Neural progenitor cell (in vitro differentiated cells): ENCODE data around the gene PCGF3. TPM values are rescaled to one million over a fixed set of nuclear protein-coding genes. Genes with fewer than 3 reads are reported as not detected.

Source experiments
- DNase-seq: peaks from one replicate; pipeline ENCODE4 v3.0.0-alpha.2; 2016; ENCODE audit warnings: low spot score
- H2AFZ ChIP-seq: fragments of 200-600 bp; sonication (generic); replicated peaks from 2 replicates; pipeline ENCODE4 v1.6.1; 2016; ENCODE audit warnings: antibody characterized with exemption
- H3F3A ChIP-seq: fragments of 200-600 bp; sonication (generic); 2 replicates; pipeline ENCODE4 v1.6.1; 2016; ENCODE audit warnings: antibody characterized with exemption, low read depth
- H3K27ac ChIP-seq: fragments of 200-600 bp; sonication (generic); 2 replicates; pipeline ENCODE4 v1.5.1; 2016; ENCODE audit warnings: mild to moderate bottlenecking
- H3K27me3 ChIP-seq: fragments of 200-600 bp; sonication (generic); 2 replicates; pipeline ENCODE4 v1.6.1; 2016; ENCODE audit warnings: mild to moderate bottlenecking, moderate library complexity
- H3K36me3 ChIP-seq: fragments of 200-600 bp; sonication (generic); 2 replicates; pipeline ENCODE4 v1.5.1; 2016
- H3K4me1 ChIP-seq: fragments of 200-600 bp; sonication (generic); 2 replicates; pipeline ENCODE4 v1.6.1; 2016; ENCODE audit warnings: mixed run types
- H3K4me2 ChIP-seq: fragments of 200-600 bp; sonication (generic); 2 replicates; pipeline ENCODE4 v1.6.1; 2016
- H3K4me3 ChIP-seq: fragments of 200-600 bp; sonication (generic); 2 replicates; pipeline ENCODE4 v1.5.1; 2016
- H3K79me2 ChIP-seq: fragments of 200-600 bp; sonication (generic); 2 replicates; pipeline ENCODE4 v1.6.1; 2016; ENCODE audit warnings: low read depth
- H3K9ac ChIP-seq: fragments of 200-600 bp; sonication (generic); 2 replicates; pipeline ENCODE4 v1.6.1; 2016
- H3K9me3 ChIP-seq: fragments of 200-600 bp; sonication (generic); 2 replicates; pipeline ENCODE4 v1.5.1; 2016; ENCODE audit warnings: low read depth
- H4K20me1 ChIP-seq: fragments of 200-600 bp; sonication (generic); 2 replicates; pipeline ENCODE4 v1.6.1; 2016; ENCODE audit warnings: low read depth
- H3K27ac Mint-ChIP-seq: 3 replicates; pipeline ENCODE4 v1.8.0; 2021; ENCODE audit warnings: mixed read lengths
- H3K27me3 Mint-ChIP-seq: 2 replicates; pipeline ENCODE4 v1.8.0; 2022; ENCODE audit warnings: low read depth, mild to moderate bottlenecking, inconsistent platforms, moderate library complexity, mixed read lengths; ENCODE audit not compliant: insufficient read depth
- H3K36me3 Mint-ChIP-seq: 3 replicates; pipeline ENCODE4 v1.8.0; 2021; ENCODE audit warnings: mixed read lengths
- H3K4me1 Mint-ChIP-seq: 3 replicates; pipeline ENCODE4 v1.8.0; 2021; ENCODE audit warnings: mixed read lengths
- H3K4me3 Mint-ChIP-seq: 3 replicates; pipeline ENCODE4 v1.8.0; 2021; ENCODE audit warnings: mild to moderate bottlenecking, moderate library complexity, mixed read lengths
- H3K9me3 Mint-ChIP-seq: 3 replicates; pipeline ENCODE4 v1.8.0; 2020; ENCODE audit warnings: mixed read lengths
- EZH2 ChIP-seq: fragments of 200-600 bp; sonication (generic); IDR thresholded peaks from 2 replicates; pipeline ENCODE4 v1.6.1; 2017; ENCODE audit warnings: antibody characterized with exemption, mild to moderate bottlenecking, moderate library complexity
- EZH2phosphoT487 ChIP-seq: fragments of 200-600 bp; sonication (generic); IDR thresholded peaks from 2 replicates; pipeline ENCODE4 v1.6.1; 2017; ENCODE audit warnings: antibody characterized with exemption
- total RNA-seq: library from RNA; depleted of rRNA; stranded (reverse); fragments of >200 nt; gene quantifications from 2 replicates; pipeline ENCODE4 v1.2.3, GENCODE V29; 2015; ENCODE audit warnings: low replicate concordance
- TF ChIP-seq, protein P1 (sequence below): fragments of 200-600 bp; sonication (generic); IDR thresholded peaks from 2 replicates; pipeline ENCODE4 v1.5.1; 2017; ENCODE audit warnings: antibody characterized with exemption, mild to moderate bottlenecking

PCGF3 gene
- total RNA-seq, 1 donor from 2014 or later, result 44.7 TPM

DNA sequence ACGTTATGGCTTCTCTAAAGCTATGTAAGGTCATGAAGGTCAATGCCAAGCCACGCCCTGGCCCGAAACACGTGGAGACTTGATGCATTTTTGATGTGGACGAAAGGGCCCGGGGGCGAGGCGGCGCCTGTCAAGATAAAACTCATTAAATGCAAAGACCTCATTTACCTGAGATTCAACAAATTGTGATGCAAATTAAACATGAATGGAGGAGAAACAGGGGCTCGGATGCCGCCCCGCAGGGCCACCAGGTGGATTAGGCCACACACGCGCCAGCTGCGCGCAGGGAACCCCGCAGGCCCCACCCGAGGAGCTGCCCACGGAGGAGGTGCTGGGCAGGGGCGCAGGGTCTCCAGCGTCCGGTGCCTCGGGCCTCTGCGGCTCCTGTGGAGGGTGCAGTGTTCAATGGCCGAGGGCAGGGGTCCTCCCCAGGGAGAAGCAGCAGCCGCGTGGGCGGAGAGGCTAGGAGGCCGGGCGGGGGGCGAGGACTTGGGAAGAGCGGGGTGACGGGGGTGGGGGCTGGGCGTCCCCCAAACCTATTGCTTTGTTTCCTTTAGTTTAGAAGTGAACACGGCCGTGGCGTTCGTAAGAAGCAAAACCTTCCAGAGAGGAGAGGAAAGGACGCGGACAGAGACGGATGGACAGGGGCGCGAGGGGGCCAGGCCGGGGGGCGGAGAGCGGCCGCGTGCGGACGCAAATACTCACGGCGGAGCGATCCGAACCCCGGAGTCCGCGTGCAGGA lies 79.9 kb downstream of the PCGF3 start:
- TF ChIP-seq EZH2 (peak; percentile 86), EZH2phosphoT487 (peak; percentile 78)
- TF ChIP-seq, protein P1, sequence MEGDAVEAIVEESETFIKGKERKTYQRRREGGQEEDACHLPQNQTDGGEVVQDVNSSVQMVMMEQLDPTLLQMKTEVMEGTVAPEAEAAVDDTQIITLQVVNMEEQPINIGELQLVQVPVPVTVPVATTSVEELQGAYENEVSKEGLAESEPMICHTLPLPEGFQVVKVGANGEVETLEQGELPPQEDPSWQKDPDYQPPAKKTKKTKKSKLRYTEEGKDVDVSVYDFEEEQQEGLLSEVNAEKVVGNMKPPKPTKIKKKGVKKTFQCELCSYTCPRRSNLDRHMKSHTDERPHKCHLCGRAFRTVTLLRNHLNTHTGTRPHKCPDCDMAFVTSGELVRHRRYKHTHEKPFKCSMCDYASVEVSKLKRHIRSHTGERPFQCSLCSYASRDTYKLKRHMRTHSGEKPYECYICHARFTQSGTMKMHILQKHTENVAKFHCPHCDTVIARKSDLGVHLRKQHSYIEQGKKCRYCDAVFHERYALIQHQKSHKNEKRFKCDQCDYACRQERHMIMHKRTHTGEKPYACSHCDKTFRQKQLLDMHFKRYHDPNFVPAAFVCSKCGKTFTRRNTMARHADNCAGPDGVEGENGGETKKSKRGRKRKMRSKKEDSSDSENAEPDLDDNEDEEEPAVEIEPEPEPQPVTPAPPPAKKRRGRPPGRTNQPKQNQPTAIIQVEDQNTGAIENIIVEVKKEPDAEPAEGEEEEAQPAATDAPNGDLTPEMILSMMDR, result no peak
- H4K20me1 ChIP-seq, result peaks cover 30% of the 10 kb centered on the region
- Mint-ChIP-seq H3K4me3 (peak overlapping the region; percentile 76), H3K4me1 (peaks cover 26% of the 10 kb centered on the region), H3K9me3 (no peaks in the 10 kb centered on the region), H3K27ac (no peak overlapping the region), H3K27me3 (peaks cover 32% of the 10 kb centered on the region), H3K36me3 (peaks cover 2% of the 10 kb centered on the region)
- H3K4me1 ChIP-seq, result peaks cover 17% of the 10 kb centered on the region
- no peaks in the 10 kb centered on the region for H3K36me3 ChIP-seq
- H2AFZ ChIP-seq, result no peak overlapping the region
- peak overlapping the region; percentile 39 for H3K4me3 ChIP-seq
- no peak overlapping the region for H3K27ac ChIP-seq
- peak; percentile 44 for DNase-seq
- H3K27me3 ChIP-seq, result peaks cover 82% of the 10 kb centered on the region
- peaks cover 13% of the 10 kb centered on the region for H3F3A ChIP-seq
- peak overlapping the region; percentile 72 for H3K4me2 ChIP-seq
- no peaks in the 10 kb centered on the region for H3K9me3 ChIP-seq
- H3K9ac ChIP-seq, result no peak overlapping the region
- peaks cover 11% of the 10 kb centered on the region for H3K79me2 ChIP-seq

DNA sequence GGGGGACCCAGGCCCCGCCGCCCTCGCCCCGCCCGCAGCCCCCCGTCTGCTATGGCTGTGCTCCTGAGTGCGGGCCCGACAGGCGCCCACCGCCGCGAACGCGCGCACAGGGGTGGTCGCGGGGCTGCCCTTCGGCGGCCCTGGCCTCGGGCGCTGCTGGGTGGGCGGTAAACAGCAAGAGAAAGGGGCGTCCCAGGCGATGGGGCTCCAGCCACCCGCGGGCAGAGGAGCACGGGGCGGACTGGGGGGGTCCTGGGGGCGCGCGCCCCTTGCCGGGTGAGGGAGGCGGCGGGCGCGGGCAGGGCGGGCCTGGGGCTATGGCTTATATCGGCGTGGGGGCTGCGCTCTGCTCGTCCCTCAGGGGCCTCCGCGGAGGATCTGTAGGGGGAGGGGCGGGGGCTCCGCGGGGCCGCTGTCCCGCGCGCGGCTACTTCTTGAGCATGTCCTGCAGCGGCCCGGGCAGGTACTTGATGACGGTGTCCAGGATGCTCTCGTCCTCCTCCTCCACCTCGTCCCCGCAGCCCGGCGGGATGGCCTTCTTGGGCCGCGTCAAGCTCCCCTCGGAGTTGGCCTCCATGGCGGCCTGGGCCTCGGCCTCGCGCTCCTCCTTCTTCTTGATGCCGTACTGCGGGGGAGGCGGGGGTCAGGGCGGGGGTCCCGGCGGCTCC lies 80.6 kb downstream of the PCGF3 start:
- peak overlapping the region; percentile 72 for H3K4me2 ChIP-seq
- H3K9me3 Mint-ChIP-seq, result no peaks in the 10 kb centered on the region

DNA sequence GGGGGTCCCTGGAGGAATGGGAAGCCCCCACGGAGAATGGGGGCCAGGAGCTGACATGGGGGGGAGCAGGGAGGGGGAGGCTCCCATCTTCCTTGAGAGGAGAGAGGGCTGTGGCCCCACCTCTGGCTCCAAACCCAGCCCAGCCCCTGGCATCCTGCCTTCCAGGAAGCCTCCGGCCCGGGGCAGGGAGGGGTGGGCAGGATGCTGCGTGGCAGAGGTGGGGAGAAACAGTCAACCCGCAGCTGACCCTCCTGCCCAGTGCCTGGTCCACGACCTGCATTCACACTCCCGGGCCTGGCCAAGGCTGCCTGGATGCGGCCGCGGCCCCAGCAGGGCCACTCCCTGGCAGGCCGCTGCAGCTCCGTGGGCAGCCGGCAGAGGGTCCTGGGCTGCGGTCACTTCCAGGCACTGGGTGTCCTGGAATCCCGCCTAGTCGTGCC lies 81.2 kb downstream of the PCGF3 start:
- peaks cover 29% of the 10 kb centered on the region for H3K27me3 Mint-ChIP-seq
- no peak overlapping the region for H3K9ac ChIP-seq
- no peak overlapping the region for H3K27ac ChIP-seq
- no peaks in the 10 kb centered on the region for H3K9me3 Mint-ChIP-seq
- peaks cover 24% of the 10 kb centered on the region for H3K4me1 Mint-ChIP-seq
- H3K36me3 ChIP-seq, result no peaks in the 10 kb centered on the region
- peaks cover 14% of the 10 kb centered on the region for H3K4me1 ChIP-seq
- no peak overlapping the region for H3K27ac Mint-ChIP-seq
- H3K4me3 ChIP-seq, result no peak overlapping the region
- H3F3A ChIP-seq, result peaks cover 9% of the 10 kb centered on the region
- peaks cover 20% of the 10 kb centered on the region for H4K20me1 ChIP-seq
- no peaks in the 10 kb centered on the region for H3K79me2 ChIP-seq
- H3K4me2 ChIP-seq, result no peak overlapping the region
- H2AFZ ChIP-seq, result no peak overlapping the region
- H3K9me3 ChIP-seq, result no peaks in the 10 kb centered on the region
- no peaks in the 10 kb centered on the region for H3K36me3 Mint-ChIP-seq
- TF ChIP-seq EZH2 (no peak), EZH2phosphoT487 (no peak)
- TF ChIP-seq, protein P1, result no peak
- H3K27me3 ChIP-seq, result peaks cover 96% of the 10 kb centered on the region
- no peak for DNase-seq
- no peak overlapping the region for H3K4me3 Mint-ChIP-seq

More for the DNA sequence above, 80.6 kb downstream of the PCGF3 start:
- H3K27ac ChIP-seq, result no peak overlapping the region
- H4K20me1 ChIP-seq, result peaks cover 23% of the 10 kb centered on the region
- Mint-ChIP-seq H3K27ac (no peak overlapping the region), H3K36me3 (no peaks in the 10 kb centered on the region), H3K4me1 (peaks cover 24% of the 10 kb centered on the region), H3K4me3 (no peak overlapping the region), H3K27me3 (peaks cover 32% of the 10 kb centered on the region)
- H3K4me1 ChIP-seq, result peaks cover 14% of the 10 kb centered on the region
- H3K9me3 ChIP-seq, result no peaks in the 10 kb centered on the region
- H3K4me3 ChIP-seq, result peak overlapping the region; percentile 39
- no peaks in the 10 kb centered on the region for H3K36me3 ChIP-seq
- TF ChIP-seq, protein P1, result no peak
- peak; percentile 74 for TF ChIP-seq EZH2
- peak; percentile 72 for TF ChIP-seq EZH2phosphoT487
- H3K27me3 ChIP-seq, result peaks cover 89% of the 10 kb centered on the region
- peaks cover 4% of the 10 kb centered on the region for H3K79me2 ChIP-seq
- H3F3A ChIP-seq, result peaks cover 13% of the 10 kb centered on the region
- H3K9ac ChIP-seq, result no peak overlapping the region
- DNase-seq, result peak; percentile 33
- no peak overlapping the region for H2AFZ ChIP-seq
